Measurements from ENCODE around the gene PAIP2B. TPM values are rescaled to one million over a fixed set of nuclear protein-coding genes. Genes with fewer than 3 reads are reported as not detected.
"Not testable (repeated sequence)": the region's sequence is repeated elsewhere in the genome, so short reads cannot be mapped to it uniquely, and the experiment has no call there.

PAIP2B gene
- polyA plus RNA-seq, 4 donors: 0.45 to 4.8 (median 1.4) TPM

GRCh38 chr2:71183306-71184115, 43.4 kb downstream of the PAIP2B start:
- H3K4me3 ChIP-seq (ENCODE audit: low read depth in 1 of 3, low read length in 3 of 3); DNase-seq; H3K27ac ChIP-seq (ENCODE audit: low read depth in 1 of 3, low read length in 2 of 3); FAIRE-seq; H3K36me3 ChIP-seq (ENCODE audit: control insufficient read depth in 3 of 3, insufficient read depth in 2 of 3, low read depth in 1 of 3, low read length in 3 of 3); H3K4me1 ChIP-seq (ENCODE audit: control insufficient read depth in 3 of 3, insufficient read depth in 2 of 3, low read depth in 1 of 3, low read length in 2 of 3); H3K9me3 ChIP-seq (ENCODE audit: control insufficient read depth in 2 of 2, insufficient read depth in 1 of 2, low read depth in 1 of 2, low read length in 1 of 2); H3K27me3 ChIP-seq (ENCODE audit: control insufficient read depth in 3 of 3, insufficient read depth in 3 of 3, low read length in 3 of 3): not testable (repeated sequence)
- WGBS, 3 donors: 24 to 72% (median 49%) methylated on average over 2 of the region's 5 CpGs

GRCh38 chr2:71181316-71181715, 45.6 kb downstream of the PAIP2B start:
- Histone ChIP-seq H3K4me3 (ENCODE audit: low read depth in 1 of 3, low read length in 3 of 3) (no peak overlapping the region), H3K36me3 (ENCODE audit: control insufficient read depth in 3 of 3, insufficient read depth in 2 of 3, low read depth in 1 of 3, low read length in 3 of 3) (no peaks in the 10 kb centered on the region), H3K27ac (ENCODE audit: low read depth in 1 of 3, low read length in 2 of 3) (no peak overlapping the region), H3K4me1 (ENCODE audit: control insufficient read depth in 3 of 3, insufficient read depth in 2 of 3, low read depth in 1 of 3, low read length in 2 of 3) (no peaks in the 10 kb centered on the region), H3K9me3 (ENCODE audit: control insufficient read depth in 2 of 2, insufficient read depth in 1 of 2, low read depth in 1 of 2, low read length in 1 of 2) (no peaks in the 10 kb centered on the region), H3K27me3 (ENCODE audit: control insufficient read depth in 3 of 3, insufficient read depth in 3 of 3, low read length in 3 of 3) (no peaks in the 10 kb centered on the region)
- FAIRE-seq (no peak), DNase-seq (no peak)
- WGBS, 3 donors: 72 to 79% (median 73%) methylated on average over 2 of the region's 2 CpGs

- H3K4me3 ChIP-seq (ENCODE audit: low read depth in 1 of 3, low read length in 3 of 3); H3K9me3 ChIP-seq (ENCODE audit: control insufficient read depth in 2 of 2, insufficient read depth in 1 of 2, low read depth in 1 of 2, low read length in 1 of 2); H3K4me1 ChIP-seq (ENCODE audit: control insufficient read depth in 3 of 3, insufficient read depth in 2 of 3, low read depth in 1 of 3, low read length in 2 of 3); FAIRE-seq; H3K27ac ChIP-seq (ENCODE audit: low read depth in 1 of 3, low read length in 2 of 3); DNase-seq; H3K27me3 ChIP-seq (ENCODE audit: control insufficient read depth in 3 of 3, insufficient read depth in 3 of 3, low read length in 3 of 3); H3K36me3 ChIP-seq (ENCODE audit: control insufficient read depth in 3 of 3, insufficient read depth in 2 of 3, low read depth in 1 of 3, low read length in 3 of 3): not testable (repeated sequence)
- WGBS, 3 donors: 48 to 78% (median 70%) methylated on average over 8 of the region's 8 CpGs
These were observed 48.1 kb downstream of the PAIP2B start for GRCh38 chr2:71178836-71179235.

GRCh38 chr2:71174207-71174606, 52.7 kb downstream of the PAIP2B start:
- 66 to 71% (median 66%) methylated on average over 3 of the region's 3 CpGs for WGBS, 3 donors
- FAIRE-seq: no peak

GRCh38 chr2:71173096-71173495, 53.8 kb downstream of the PAIP2B start:
- Histone ChIP-seq H3K36me3 (ENCODE audit: control insufficient read depth in 3 of 3, insufficient read depth in 2 of 3, low read depth in 1 of 3, low read length in 3 of 3) (no peaks in the 10 kb centered on the region), H3K4me1 (ENCODE audit: control insufficient read depth in 3 of 3, insufficient read depth in 2 of 3, low read depth in 1 of 3, low read length in 2 of 3) (no peaks in the 10 kb centered on the region), H3K4me3 (ENCODE audit: low read depth in 1 of 3, low read length in 3 of 3) (no peak overlapping the region), H3K9me3 (ENCODE audit: control insufficient read depth in 2 of 2, insufficient read depth in 1 of 2, low read depth in 1 of 2, low read length in 1 of 2) (no peaks in the 10 kb centered on the region), H3K27me3 (ENCODE audit: control insufficient read depth in 3 of 3, insufficient read depth in 3 of 3, low read length in 3 of 3) (no peaks in the 10 kb centered on the region), H3K27ac (ENCODE audit: low read depth in 1 of 3, low read length in 2 of 3) (no peak overlapping the region)
- DNase-seq (peak in 1 of 2 donors; percentile 34), FAIRE-seq (no peak)
- 21 to 54% (median 27%) methylated on average over 1 of the region's 1 CpG for WGBS, 3 donors

More at GRCh38 chr2:71174207-71174606, 52.7 kb downstream of the PAIP2B start:
- Histone ChIP-seq H3K4me1 (ENCODE audit: control insufficient read depth in 3 of 3, insufficient read depth in 2 of 3, low read depth in 1 of 3, low read length in 2 of 3) (no peaks in the 10 kb centered on the region), H3K27me3 (ENCODE audit: control insufficient read depth in 3 of 3, insufficient read depth in 3 of 3, low read length in 3 of 3) (no peaks in the 10 kb centered on the region), H3K27ac (ENCODE audit: low read depth in 1 of 3, low read length in 2 of 3) (no peak overlapping the region), H3K4me3 (ENCODE audit: low read depth in 1 of 3, low read length in 3 of 3) (no peak overlapping the region), H3K9me3 (ENCODE audit: control insufficient read depth in 2 of 2, insufficient read depth in 1 of 2, low read depth in 1 of 2, low read length in 1 of 2) (no peaks in the 10 kb centered on the region), H3K36me3 (ENCODE audit: control insufficient read depth in 3 of 3, insufficient read depth in 2 of 3, low read depth in 1 of 3, low read length in 3 of 3) (no peaks in the 10 kb centered on the region)
- no peak for DNase-seq

- H3K9me3 ChIP-seq (ENCODE audit: control insufficient read depth in 2 of 2, insufficient read depth in 1 of 2, low read depth in 1 of 2, low read length in 1 of 2): no peaks in the 10 kb centered on the region
- FAIRE-seq (no peak), DNase-seq (no peak)
- H3K4me3 ChIP-seq (ENCODE audit: low read depth in 1 of 3, low read length in 3 of 3): no peak overlapping the region
- no peaks in the 10 kb centered on the region for H3K4me1 ChIP-seq (ENCODE audit: control insufficient read depth in 3 of 3, insufficient read depth in 2 of 3, low read depth in 1 of 3, low read length in 2 of 3)
- 71 to 79% (median 72%) methylated on average over 3 of the region's 3 CpGs for WGBS, 3 donors
- no peaks in the 10 kb centered on the region for H3K27me3 ChIP-seq (ENCODE audit: control insufficient read depth in 3 of 3, insufficient read depth in 3 of 3, low read length in 3 of 3)
- H3K36me3 ChIP-seq (ENCODE audit: control insufficient read depth in 3 of 3, insufficient read depth in 2 of 3, low read depth in 1 of 3, low read length in 3 of 3): no peaks in the 10 kb centered on the region
- H3K27ac ChIP-seq (ENCODE audit: low read depth in 1 of 3, low read length in 2 of 3): no peak overlapping the region
These were observed 60.1 kb downstream of the PAIP2B start for GRCh38 chr2:71166812-71167211.

GRCh38 chr2:71157124-71157793, 69.6 kb downstream of the PAIP2B start:
- H3K27ac ChIP-seq (ENCODE audit: low read depth in 1 of 3, low read length in 2 of 3): no peak overlapping the region
- FAIRE-seq: no peak
- peak; percentile 29 to 61 for DNase-seq
- peaks cover 0 to 3% (median 0%) of the 10 kb centered on the region in 3 donors for H3K27me3 ChIP-seq (ENCODE audit: control insufficient read depth in 3 of 3, insufficient read depth in 3 of 3, low read length in 3 of 3)
- H3K9me3 ChIP-seq (ENCODE audit: control insufficient read depth in 2 of 2, insufficient read depth in 1 of 2, low read depth in 1 of 2, low read length in 1 of 2): no peaks in the 10 kb centered on the region
- H3K4me3 ChIP-seq (ENCODE audit: low read depth in 1 of 3, low read length in 3 of 3): peak overlapping the region in 1 of 3 donors; percentile 11
- WGBS, 3 donors: 5 to 10% (median 9%) methylated on average over 16 of the region's 16 CpGs
- no peaks in the 10 kb centered on the region for H3K4me1 ChIP-seq (ENCODE audit: control insufficient read depth in 3 of 3, insufficient read depth in 2 of 3, low read depth in 1 of 3, low read length in 2 of 3)
- no peaks in the 10 kb centered on the region for H3K36me3 ChIP-seq (ENCODE audit: control insufficient read depth in 3 of 3, insufficient read depth in 2 of 3, low read depth in 1 of 3, low read length in 3 of 3)

- Histone ChIP-seq H3K4me3 (ENCODE audit: low read depth in 1 of 3, low read length in 3 of 3) (no peak overlapping the region), H3K4me1 (ENCODE audit: control insufficient read depth in 3 of 3, insufficient read depth in 2 of 3, low read depth in 1 of 3, low read length in 2 of 3) (no peaks in the 10 kb centered on the region), H3K27ac (ENCODE audit: low read depth in 1 of 3, low read length in 2 of 3) (no peak overlapping the region), H3K27me3 (ENCODE audit: control insufficient read depth in 3 of 3, insufficient read depth in 3 of 3, low read length in 3 of 3) (peaks cover 0 to 3% (median 0%) of the 10 kb centered on the region in 3 donors), H3K36me3 (ENCODE audit: control insufficient read depth in 3 of 3, insufficient read depth in 2 of 3, low read depth in 1 of 3, low read length in 3 of 3) (no peaks in the 10 kb centered on the region), H3K9me3 (ENCODE audit: control insufficient read depth in 2 of 2, insufficient read depth in 1 of 2, low read depth in 1 of 2, low read length in 1 of 2) (no peaks in the 10 kb centered on the region)
- FAIRE-seq (no peak), DNase-seq (peak in 1 of 2 donors; percentile 12)
- 50 to 72% (median 67%) methylated on average over 6 of the region's 6 CpGs for WGBS, 3 donors
These were observed 70.3 kb downstream of the PAIP2B start for GRCh38 chr2:71156573-71156972.

Measured in small intestine (tissue), 7 donors.